GM20000 (cell line): ENCODE measurements around the gene PPP6R3.
"Not testable (repeated sequence)": the region's sequence is repeated elsewhere in the genome, so short reads cannot be mapped to it uniquely, and the experiment has no call there.

Source experiments
- DNase-seq: peaks from one replicate; pipeline ENCODE4 v3.0.0; 2012; ENCODE audit warnings: low spot score
- TF ChIP-seq, protein P1 (sequence below): IDR thresholded peaks from 2 replicates; pipeline ENCODE4 v1.5.1; 2012; ENCODE audit warnings: mild to moderate bottlenecking, control low read depth; ENCODE audit errors: extremely low read depth, missing control alignments

The PPP6R3 gene

DNA sequence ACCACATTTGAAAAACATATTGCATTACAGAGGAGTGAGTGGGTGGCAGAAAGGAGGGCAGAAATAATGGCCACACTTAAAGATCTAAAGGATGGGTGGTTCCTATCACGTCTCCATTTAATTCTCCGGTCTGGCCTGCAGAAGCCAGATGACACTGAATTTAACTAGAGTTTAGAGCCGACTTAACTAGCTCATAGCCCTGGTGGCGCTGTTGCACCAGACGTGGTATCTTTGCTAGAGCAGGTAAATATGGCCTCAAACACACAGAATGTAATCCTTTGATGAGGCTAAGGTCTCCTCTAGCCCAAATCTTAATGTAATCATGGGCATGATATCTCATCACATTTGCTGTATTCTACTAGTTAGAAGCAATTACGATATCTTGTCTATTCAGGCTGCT, 172.2 kb downstream of the PPP6R3 start:
- DNase-seq, result peak; percentile 35
- TF ChIP-seq, protein P1, sequence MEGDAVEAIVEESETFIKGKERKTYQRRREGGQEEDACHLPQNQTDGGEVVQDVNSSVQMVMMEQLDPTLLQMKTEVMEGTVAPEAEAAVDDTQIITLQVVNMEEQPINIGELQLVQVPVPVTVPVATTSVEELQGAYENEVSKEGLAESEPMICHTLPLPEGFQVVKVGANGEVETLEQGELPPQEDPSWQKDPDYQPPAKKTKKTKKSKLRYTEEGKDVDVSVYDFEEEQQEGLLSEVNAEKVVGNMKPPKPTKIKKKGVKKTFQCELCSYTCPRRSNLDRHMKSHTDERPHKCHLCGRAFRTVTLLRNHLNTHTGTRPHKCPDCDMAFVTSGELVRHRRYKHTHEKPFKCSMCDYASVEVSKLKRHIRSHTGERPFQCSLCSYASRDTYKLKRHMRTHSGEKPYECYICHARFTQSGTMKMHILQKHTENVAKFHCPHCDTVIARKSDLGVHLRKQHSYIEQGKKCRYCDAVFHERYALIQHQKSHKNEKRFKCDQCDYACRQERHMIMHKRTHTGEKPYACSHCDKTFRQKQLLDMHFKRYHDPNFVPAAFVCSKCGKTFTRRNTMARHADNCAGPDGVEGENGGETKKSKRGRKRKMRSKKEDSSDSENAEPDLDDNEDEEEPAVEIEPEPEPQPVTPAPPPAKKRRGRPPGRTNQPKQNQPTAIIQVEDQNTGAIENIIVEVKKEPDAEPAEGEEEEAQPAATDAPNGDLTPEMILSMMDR, result peak; percentile 17

DNA sequence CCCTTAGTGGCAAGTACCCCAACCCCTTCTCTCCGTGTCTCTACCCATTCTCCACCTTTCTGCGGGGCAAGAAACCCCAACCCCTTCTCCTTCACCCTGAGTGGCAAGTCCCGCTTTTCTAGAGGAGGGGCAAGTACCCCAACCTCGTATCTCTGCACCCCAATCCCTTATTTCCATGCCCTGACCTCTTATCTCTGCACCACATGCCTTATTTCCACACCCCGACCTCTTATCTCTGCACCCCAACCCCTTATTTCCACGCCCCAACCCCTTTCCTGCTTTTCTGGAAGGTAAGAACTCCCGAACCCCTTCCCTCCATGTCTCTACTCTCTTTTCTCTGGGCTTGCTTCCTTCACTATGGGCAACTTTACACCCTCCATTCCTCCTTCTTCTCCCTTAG, 174.1 kb downstream of the PPP6R3 start:
- not testable (repeated sequence) for DNase-seq

DNA sequence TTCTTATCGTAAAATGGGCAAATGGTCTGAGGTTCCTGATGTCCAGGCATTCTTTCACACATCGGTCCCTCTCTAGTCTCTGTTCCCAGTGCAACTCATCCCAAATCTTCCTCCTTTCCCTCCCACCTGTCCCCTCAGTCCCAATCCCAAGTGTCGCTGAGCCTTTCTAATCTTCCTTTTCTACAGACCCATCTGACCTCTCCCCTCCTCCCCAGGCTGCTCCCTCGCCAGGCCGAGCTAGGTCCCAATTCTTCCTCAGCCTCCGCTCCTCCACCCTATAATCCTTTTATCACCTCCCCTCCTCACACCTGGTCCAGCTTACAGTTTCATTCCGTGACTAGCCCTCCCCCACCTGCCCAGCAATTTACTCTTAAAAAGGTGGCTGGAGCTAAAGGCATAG, 174.6 kb downstream of the PPP6R3 start:
- DNase-seq, result not testable (repeated sequence)

DNA sequence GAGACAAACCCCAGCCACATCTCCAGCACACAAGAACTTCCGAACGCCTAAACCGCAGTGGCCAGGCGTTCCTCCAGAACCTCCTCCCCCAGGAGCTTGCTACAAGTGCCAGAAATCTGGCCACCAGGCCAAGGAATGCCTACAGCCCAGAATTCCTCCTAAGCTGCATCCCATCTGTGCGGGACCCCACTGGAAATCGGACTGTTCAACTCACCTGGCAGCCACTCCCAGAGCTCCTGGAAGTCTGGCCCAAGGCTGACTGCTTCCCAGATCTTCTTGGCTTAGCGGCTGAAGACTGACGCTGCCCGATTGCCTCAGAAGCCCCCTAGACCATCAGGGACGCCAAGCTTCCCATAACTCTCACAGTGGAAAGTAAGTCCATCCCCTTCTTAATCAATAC, 175.3 kb downstream of the PPP6R3 start:
- DNase-seq, result not testable (repeated sequence)

DNA sequence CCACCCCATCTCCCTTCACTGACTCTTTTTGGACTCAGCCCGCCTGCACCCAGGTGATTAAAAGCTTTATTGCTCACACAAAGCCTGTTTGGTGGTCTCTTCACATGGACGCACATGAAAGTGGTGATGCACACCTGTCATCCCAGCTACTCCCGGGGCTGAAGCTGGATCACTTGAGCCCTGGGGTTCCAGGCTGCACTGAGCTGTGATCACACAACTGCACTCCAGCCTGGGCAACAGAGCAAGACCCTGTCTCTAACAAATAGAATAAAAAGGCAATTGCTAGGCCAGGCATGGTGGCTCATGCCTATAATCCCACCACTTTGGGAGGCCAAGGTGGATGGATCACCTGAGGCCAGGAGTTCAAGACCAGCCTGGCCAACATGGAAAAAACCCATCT, 178.8 kb downstream of the PPP6R3 start:
- DNase-seq, result not testable (repeated sequence)

DNA sequence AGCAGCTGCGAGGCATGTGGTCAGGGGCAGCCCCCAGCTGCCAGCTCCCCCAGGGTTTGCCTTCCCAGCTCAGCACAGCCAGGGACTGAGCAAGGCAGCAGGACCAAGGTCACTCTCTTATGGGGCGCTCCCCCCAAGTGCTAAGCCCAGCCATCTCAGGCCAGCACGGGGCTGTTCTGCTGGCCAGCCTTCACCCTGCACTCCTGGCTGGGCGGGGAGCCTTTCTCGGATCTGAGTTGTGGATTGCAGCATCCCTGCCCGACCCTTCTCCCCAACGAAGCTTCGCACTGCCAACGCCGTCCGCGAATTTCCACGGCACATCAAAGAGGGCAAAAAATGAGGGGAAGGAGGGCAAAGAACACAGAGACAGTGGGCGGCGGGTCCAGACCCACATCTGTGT, 181.3 kb downstream of the PPP6R3 start:
- TF ChIP-seq, protein P1, result no peak
- DNase-seq, result no peak

DNA sequence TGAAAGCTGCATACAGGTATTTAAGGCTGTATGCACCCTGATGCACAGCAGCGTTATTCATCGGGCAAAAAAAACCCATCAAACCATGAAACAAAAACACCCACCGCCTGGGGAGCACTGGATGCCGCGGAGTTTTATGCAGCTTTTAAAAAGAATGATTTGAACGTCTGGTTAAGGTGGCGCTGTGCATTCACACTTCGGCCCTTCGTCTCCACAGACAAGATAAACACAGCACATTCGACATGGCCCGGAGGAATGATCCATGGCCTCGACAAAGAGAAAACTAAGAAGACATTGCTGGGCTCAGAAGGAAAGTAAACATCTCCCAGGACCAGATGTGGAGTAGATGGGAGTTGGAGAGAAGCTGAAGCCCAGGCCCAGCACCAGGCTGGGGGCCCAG, 183.0 kb downstream of the PPP6R3 start:
- DNase-seq, result no peak
- TF ChIP-seq, protein P1, result no peak

DNA sequence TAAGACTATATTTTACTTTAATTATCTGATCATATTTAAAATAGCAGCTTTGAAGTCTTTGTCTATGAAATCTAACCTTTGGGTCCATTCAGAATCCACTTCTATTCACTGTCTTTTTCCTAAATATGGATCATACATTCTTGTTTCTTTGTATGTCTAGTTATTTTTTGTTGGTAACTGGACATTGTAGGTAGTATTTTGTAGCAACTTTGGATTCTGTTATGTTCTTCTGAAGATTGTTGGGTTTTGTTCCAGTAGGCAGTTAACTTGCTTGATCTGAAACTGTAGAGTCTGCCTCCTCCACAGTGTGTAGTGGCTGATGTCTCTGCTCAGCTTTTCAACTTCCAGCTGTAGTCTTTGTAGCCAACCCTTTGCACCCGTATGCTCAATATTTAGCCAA, 186.3 kb downstream of the PPP6R3 start:
- DNase-seq, result no peak
- TF ChIP-seq, protein P1, result no peak

DNA sequence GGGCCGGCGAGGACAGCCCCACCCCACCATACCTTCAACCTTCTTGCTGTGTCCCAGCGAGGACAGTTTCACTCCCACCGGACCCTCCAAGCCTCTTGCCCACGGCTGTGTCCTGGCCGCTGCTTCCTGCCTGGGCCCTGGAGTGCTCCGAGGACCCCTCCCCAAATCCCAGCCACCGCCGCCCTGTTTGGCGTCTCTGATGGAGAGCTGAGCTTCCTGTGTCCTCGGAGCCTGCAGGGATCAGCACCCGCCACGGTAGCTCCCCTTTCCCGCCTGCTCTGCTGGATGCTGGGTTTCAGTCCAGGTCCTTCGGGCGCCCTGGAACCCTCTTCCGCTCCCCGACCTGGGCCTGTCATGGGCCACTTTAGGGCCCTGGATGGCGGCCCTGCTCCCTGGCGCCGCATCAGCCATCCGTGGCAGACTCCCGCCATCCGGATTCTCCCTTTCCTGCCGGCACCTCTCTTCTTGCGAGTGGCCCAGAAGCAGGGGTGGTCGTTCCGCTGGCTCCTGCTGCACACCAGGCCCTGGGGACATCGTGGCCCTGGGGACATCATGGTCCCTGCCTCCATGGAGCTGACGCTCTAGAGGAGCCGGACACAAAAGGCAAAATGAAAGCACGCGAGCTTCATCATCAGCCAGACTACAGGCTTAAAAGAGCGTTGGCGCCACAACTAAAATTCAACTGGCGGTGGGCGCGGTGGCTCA, 189.5 kb downstream of the PPP6R3 start:
- TF ChIP-seq, protein P1, result no peak
- DNase-seq, result no peak

DNA sequence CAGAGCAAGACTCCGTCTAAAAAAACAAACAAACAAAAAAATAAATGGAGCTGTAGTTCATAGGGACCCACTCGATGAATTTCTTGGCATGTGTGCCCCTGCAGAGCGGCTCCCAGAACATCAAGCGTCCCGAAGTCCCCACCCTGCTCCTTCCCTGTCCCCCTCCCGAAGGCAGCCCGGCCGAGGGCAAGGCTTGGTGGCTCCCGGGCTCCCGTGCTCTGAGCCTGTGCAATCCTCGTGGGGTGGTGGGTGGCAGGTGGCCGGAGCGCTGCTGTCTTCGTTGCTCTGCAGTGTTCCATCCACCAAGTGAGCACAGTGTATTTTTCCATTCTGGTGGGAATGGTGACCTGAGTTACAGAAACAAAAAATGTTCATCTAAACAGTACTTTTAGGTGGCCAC, 190.2 kb downstream of the PPP6R3 start:
- TF ChIP-seq, protein P1, result no peak
- no peak for DNase-seq
